ENCODE results near the gene CPA5. TPM values are rescaled to one million over a fixed set of nuclear protein-coding genes. Genes with fewer than 3 reads are reported as not detected.

CPA5 gene
- total and polyA plus RNA-seq, 2 donors (not counting 3 experiments of a cell fraction or from before 2014, with no cell fraction given) = not detected

- no TSS peak for BruUV-seq (replicated peaks)
- intact Hi-C loops (cut with micrococcal nuclease) = no loop called here
- ChIA-PET POLR2A (no interaction called here), CTCF (interaction anchor here (0.8 to 1.1 kb wide), 5 partner anchors 13 to 406 kb away, joined by 3 to 5 read pairs (median 4); no protein-coding TSS in a partner anchor)
- no peak overlapping the region for H3K4me2 ChIP-seq (ENCODE audit: insufficient read depth, low read length)
- no peaks in the 10 kb centered on the region for H4K20me1 ChIP-seq (replicated peaks; ENCODE audit: control insufficient read depth, extremely low read depth, insufficient read depth, low read length)
- no peaks in the 10 kb centered on the region for H3K27me3 ChIP-seq (ENCODE audit: control insufficient read depth in 2 of 2, insufficient read depth in 2 of 2, low read length in 2 of 2)
- H3K79me2 ChIP-seq (ENCODE audit: control insufficient read depth, insufficient read depth, low read length) = no peaks in the 10 kb centered on the region
- FAIRE-seq = peak; percentile 61
- peak overlapping the region; percentile 53 for H2AFZ ChIP-seq (ENCODE audit: low read depth, low read length)
- H3K4me3 ChIP-seq (replicated peaks in 1 of 3; ENCODE audit: insufficient read depth in 1 of 3, low read depth in 1 of 3, low read length in 3 of 3) = no peak overlapping the region
- no peaks in the 10 kb centered on the region for H3K9me1 ChIP-seq (replicated peaks; ENCODE audit: control insufficient read depth, extremely low read depth, insufficient read depth, low read length)
- H3K9me3 ChIP-seq (replicated peaks; ENCODE audit: control insufficient read depth, insufficient read depth, low read length) = no peaks in the 10 kb centered on the region
- no peak overlapping the region for H3K9ac ChIP-seq (replicated peaks; ENCODE audit: extremely low read depth, insufficient read depth, low read length)
- H3K36me3 ChIP-seq (ENCODE audit: control insufficient read depth in 2 of 2, extremely low read depth in 1 of 2, insufficient read depth in 2 of 2, low read length in 2 of 2) = no peaks in the 10 kb centered on the region
- peaks cover 4% of the 10 kb centered on the region for H3K4me1 ChIP-seq (ENCODE audit: control insufficient read depth, extremely low read depth, insufficient read depth, low read length)
- peak; percentile 62 for DNase-seq (ENCODE audit: low read depth, low spot score)
- TF ChIP-seq MYC (IDR thresholded peaks at IDR 0.05; ENCODE audit: low read depth, low read length) (no peak), POLR2A (IDR thresholded peaks at IDR 0.05; ENCODE audit: low read depth, low read length) (no peak), FOS (IDR thresholded peaks at IDR 0.05; ENCODE audit: borderline replicate concordance, insufficient read depth, low read length) (peak; percentile 86), EZH2 (IDR thresholded peaks at IDR 0.05; ENCODE audit: borderline replicate concordance, low read depth, low read length, severe bottlenecking) (no peak), MAX (IDR thresholded peaks at IDR 0.05; ENCODE audit: insufficient read depth, insufficient read length) (no peak), GATA2 (IDR thresholded peaks at IDR 0.05; ENCODE audit: insufficient read depth, insufficient read length, low read depth, low read length) (no peak), CTCF (IDR thresholded peaks at IDR 0.05; ENCODE audit: extremely low read depth in 1 of 2, insufficient read depth in 1 of 2, low read depth in 1 of 2, low read length in 2 of 2) (no peak), JUN (IDR thresholded peaks at IDR 0.05; ENCODE audit: borderline replicate concordance, insufficient read depth, insufficient read length, low read depth) (peak; percentile 56), POLR2AphosphoS5 (IDR thresholded peaks at IDR 0.05; ENCODE audit: insufficient read depth, low read depth, low read length) (no peak)
- no peak overlapping the region for H3K27ac ChIP-seq (ENCODE audit: insufficient read depth, low read depth, low read length)
- dilution Hi-C loops (cut with MboI; ENCODE audit: extremely low pct_ligation_motif_present, low sequenced_read_pairs) = no loop called here
Measured at GRCh38 chr7:130352194-130353074, 7.8 kb downstream of the CPA5 start.
